ENCODE results near the gene ATAD3C.
"Not testable (repeated sequence)": the region's sequence is repeated elsewhere in the genome, so short reads cannot be mapped to it uniquely, and the experiment has no call there.

GRCh38 chr1:1495461-1495975, 46.0 kb downstream of the ATAD3C start:
- not testable (repeated sequence) for TF ChIP-seq CTCF (IDR thresholded peaks at IDR 0.05 in 8 of 11, conservative IDR thresholded peaks at IDR 0.05 in 3 of 11); POLR2A (IDR thresholded peaks at IDR 0.05); POLR2AphosphoS5 (IDR thresholded peaks at IDR 0.05)

Data from spleen (tissue), 7 donors.